ENCODE data around the gene CADPS. TPM values are rescaled to one million over a fixed set of nuclear protein-coding genes. Genes with fewer than 3 reads are reported as not detected.

Gene CADPS
- total RNA-seq, 6 experiments from 2014 or later: not detected

- no peak for TF ChIP-seq CTCF (IDR thresholded peaks at IDR 0.05)
- no peaks in the 10 kb centered on the region for H3K36me3 Mint-ChIP-seq (ENCODE audit: low read depth)
- no peak for DNase-seq
- H3K4me3 Mint-ChIP-seq: no peak overlapping the region
- H3K27ac Mint-ChIP-seq: no peak overlapping the region
- peaks cover 3% of the 10 kb centered on the region; the same call in 1 of the 2 replicates for H3K27me3 Mint-ChIP-seq (ENCODE audit: insufficient read depth)
- H3K4me1 Mint-ChIP-seq (ENCODE audit: low read depth): peaks cover 34% of the 10 kb centered on the region
- H3K9me3 Mint-ChIP-seq: no peaks in the 10 kb centered on the region
Measured at GRCh38 chr3:62614527-62614926, 260.7 kb downstream of the CADPS start.

- Mint-ChIP-seq H3K36me3 (ENCODE audit: low read depth) (peaks cover 5% of the 10 kb centered on the region; the same call in 1 of the 2 replicates), H3K4me3 (peak overlapping the region; percentile 2; the same call in 1 of the 2 replicates), H3K27me3 (ENCODE audit: insufficient read depth) (peaks cover 5% of the 10 kb centered on the region), H3K9me3 (no peaks in the 10 kb centered on the region), H3K27ac (peak overlapping the region; percentile 68), H3K4me1 (ENCODE audit: low read depth) (peaks cover 48% of the 10 kb centered on the region)
- no peak for TF ChIP-seq CTCF (IDR thresholded peaks at IDR 0.05)
- peak; percentile 46 for DNase-seq
Measured at GRCh38 chr3:62611541-62612240, 263.5 kb downstream of the CADPS start.

- no peak for TF ChIP-seq CTCF (IDR thresholded peaks at IDR 0.05)
- Mint-ChIP-seq H3K9me3 (no peaks in the 10 kb centered on the region), H3K36me3 (ENCODE audit: low read depth) (peaks cover 5% of the 10 kb centered on the region; the same call in 1 of the 2 replicates), H3K27ac (peak overlapping the region; percentile 78), H3K4me1 (ENCODE audit: low read depth) (peaks cover 74% of the 10 kb centered on the region), H3K4me3 (no peak overlapping the region), H3K27me3 (ENCODE audit: insufficient read depth) (peaks cover 2% of the 10 kb centered on the region; the same call in 1 of the 2 replicates)
- DNase-seq: peak; percentile 66
Measured at GRCh38 chr3:62607287-62608029, 267.8 kb downstream of the CADPS start.

GRCh38 chr3:62605413-62606068, 269.7 kb downstream of the CADPS start:
- TF ChIP-seq CTCF (IDR thresholded peaks at IDR 0.05): no peak
- DNase-seq: no peak
- Mint-ChIP-seq H3K4me1 (ENCODE audit: low read depth) (peaks cover 74% of the 10 kb centered on the region), H3K27ac (0 out of 2 replicates have a peak overlapping the region, but pooled peaks have one; percentile 16), H3K36me3 (ENCODE audit: low read depth) (peaks cover 5% of the 10 kb centered on the region; the same call in 1 of the 2 replicates), H3K27me3 (ENCODE audit: insufficient read depth) (peaks cover 2% of the 10 kb centered on the region; the same call in 1 of the 2 replicates), H3K4me3 (no peak overlapping the region), H3K9me3 (no peaks in the 10 kb centered on the region)

GRCh38 chr3:62604751-62605351, 270.4 kb downstream of the CADPS start:
- H3K27ac Mint-ChIP-seq: peak overlapping the region; percentile 98
- no peak for TF ChIP-seq CTCF (IDR thresholded peaks at IDR 0.05)
- H3K4me3 Mint-ChIP-seq: peak overlapping the region; percentile 85
- H3K27me3 Mint-ChIP-seq (ENCODE audit: insufficient read depth): peaks cover 2% of the 10 kb centered on the region; the same call in 1 of the 2 replicates
- H3K36me3 Mint-ChIP-seq (ENCODE audit: low read depth): peaks cover 5% of the 10 kb centered on the region; the same call in 1 of the 2 replicates
- no peaks in the 10 kb centered on the region for H3K9me3 Mint-ChIP-seq
- no peak for DNase-seq
- peaks cover 76% of the 10 kb centered on the region for H3K4me1 Mint-ChIP-seq (ENCODE audit: low read depth)

Data from HFFc6 (cell line).